Lung (tissue), 12 donors: ENCODE data around the gene SGPL1. TPM values are rescaled to one million over a fixed set of nuclear protein-coding genes. Genes with fewer than 3 reads are reported as not detected.

Experiments
- ATAC-seq: fragments of 200-7000 bp; cut with Tn5 transposase; one replicate; pipeline ENCODE4 v1.9.1; 2020; ENCODE audit warnings: moderate number of reproducible peaks; ENCODE audit not compliant: insufficient read depth, low FRiP score
- DNase-seq, 3 donors: peaks; one replicate each; pipeline ENCODE4 v3.0.0-alpha.2; 2013 to 2017
- H3K27ac ChIP-seq, 2 donors: one replicate each; pipeline ENCODE4 v1.5.1; 2013; ENCODE audit warnings: mild to moderate bottlenecking in 2 of 2, moderate library complexity in 2 of 2, control low read depth in 1 of 2, inconsistent platforms in 1 of 2, low read depth in 1 of 2, low read length in 1 of 2
- H3K27me3 ChIP-seq, 3 donors: one replicate each; pipeline ENCODE4 v1.5.1; 2013; ENCODE audit warnings: low read length in 2 of 3; ENCODE audit not compliant: control insufficient read depth in 3 of 3, insufficient read depth in 3 of 3
- H3K36me3 ChIP-seq, 4 donors: one replicate each; pipeline ENCODE4 v1.5.1; 2013; ENCODE audit warnings: low read length in 4 of 4, mild to moderate bottlenecking in 1 of 4, moderate library complexity in 1 of 4; ENCODE audit not compliant: control insufficient read depth in 4 of 4, insufficient read depth in 4 of 4
- H3K4me1 ChIP-seq, 5 donors: one replicate each; pipeline ENCODE4 v1.5.1; 2013; ENCODE audit warnings: low read length in 5 of 5, mild to moderate bottlenecking in 2 of 5, moderate library complexity in 1 of 5; ENCODE audit not compliant: control insufficient read depth in 5 of 5, insufficient read depth in 5 of 5
- H3K4me3 ChIP-seq: one replicate; pipeline ENCODE4 v1.5.1; 2013; ENCODE audit warnings: mild to moderate bottlenecking, control low read depth, moderate library complexity
- H3K9ac ChIP-seq, 2 donors: one replicate each; pipeline ENCODE4 v1.5.1; 2013; ENCODE audit warnings: low read length in 2 of 2, control low read depth in 1 of 2; ENCODE audit not compliant: insufficient read depth in 1 of 2
- H3K9me3 ChIP-seq, 4 donors: one replicate each; pipeline ENCODE4 v1.5.1; 2013; ENCODE audit warnings: low read length in 3 of 4, mild to moderate bottlenecking in 1 of 4, moderate library complexity in 1 of 4; ENCODE audit not compliant: control insufficient read depth in 4 of 4, insufficient read depth in 3 of 4
- CTCF ChIP-seq: IDR thresholded peaks from 2 replicates; pipeline ENCODE4 v1.5.1; 2012; ENCODE audit warnings: mild to moderate bottlenecking; ENCODE audit errors: control extremely low read depth, extremely low read depth
- WGBS, 2 donors: extraction: QIAGEN DNeasy Blood & Tissue Kit; methylation state at CpG; one replicate each; pipeline ENCODE4 v1.1.7; 2013; 5-methylcytosine and 5-hydroxymethylcytosine counted together
- polyA plus RNA-seq, 2 donors: library from polyadenylated mRNA; stranded (reverse); fragments of 200-250 nt; gene quantifications; one replicate each; pipeline ENCODE4 v1.2.1, GENCODE V29; 2013
- total RNA-seq, 2 donors: library from RNA; depleted of rRNA in 1 of 2; stranded (reverse); fragments of >200 nt in 1 of 2; gene quantifications; one replicate each; pipeline ENCODE4 v1.2.1, GENCODE V29; 2014 to 2021
- donor health status: control.
- donor health status: control.
- donor health status: Bipolar disorder and iron deficiency.
- donor health status: healthy.
- donor health status: DM: yes; HTN: yes; CAD: no.

Gene SGPL1
- total and polyA plus RNA-seq, 4 donors = 8.3 to 57.4 (median 30.8) TPM

- H3K4me1 ChIP-seq = no peaks in the 10 kb centered on the region
- DNase-seq (no peak), ATAC-seq (no peak)
- no peak overlapping the region for H3K9ac ChIP-seq
- no peaks in the 10 kb centered on the region for H3K27me3 ChIP-seq
- no peak for TF ChIP-seq CTCF
- no peak overlapping the region for H3K27ac ChIP-seq
- peaks cover 7 to 27% (median 10%) of the 10 kb centered on the region in 4 donors for H3K36me3 ChIP-seq
- H3K9me3 ChIP-seq = no peaks in the 10 kb centered on the region
- 97 to 98% methylated on average over 1 of the region's 1 CpG for WGBS, 2 donors
- H3K4me3 ChIP-seq = no peak overlapping the region
Measured at GRCh38 chr10:70864935-70865334, 49.2 kb downstream of the SGPL1 start.

DNA sequence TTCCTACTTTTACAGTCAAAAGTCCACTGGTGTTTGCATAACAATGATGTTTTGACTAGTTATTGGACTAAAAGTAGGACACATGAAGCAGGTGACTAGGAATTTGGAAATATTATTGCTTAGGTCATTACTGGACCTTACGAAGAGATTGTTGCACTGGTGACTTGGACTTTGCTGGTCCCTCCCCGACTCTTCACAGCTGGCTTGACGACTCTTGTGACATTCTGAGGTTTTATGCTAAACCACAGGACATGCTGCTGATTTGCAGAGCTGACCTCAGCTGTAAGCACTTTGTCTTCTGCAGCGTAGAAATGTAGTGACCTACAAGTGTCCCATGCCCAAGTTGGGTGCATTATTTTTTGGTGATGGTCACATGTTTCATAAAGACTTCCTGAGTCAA is 50.7 kb downstream of the SGPL1 start:
- no peak for ATAC-seq

GRCh38 chr10:70872291-70872690 is 56.5 kb downstream of the SGPL1 start:
- Histone ChIP-seq H3K9ac (no peak overlapping the region), H3K27me3 (no peaks in the 10 kb centered on the region), H3K36me3 (peaks cover 12 to 29% (median 15%) of the 10 kb centered on the region in 4 donors), H3K9me3 (no peaks in the 10 kb centered on the region), H3K4me3 (no peak overlapping the region), H3K4me1 (no peaks in the 10 kb centered on the region), H3K27ac (no peak overlapping the region)
- ATAC-seq (no peak), DNase-seq (no peak)
- TF ChIP-seq CTCF = no peak
- 96 to 98% methylated on average over 7 of the region's 7 CpGs for WGBS, 2 donors

More for the DNA sequence above, 50.7 kb downstream of the SGPL1 start:
- TF ChIP-seq CTCF = no peak
- no peak overlapping the region for H3K4me3 ChIP-seq
- H3K9me3 ChIP-seq = no peaks in the 10 kb centered on the region
- H3K36me3 ChIP-seq = peaks cover 3 to 22% (median 11%) of the 10 kb centered on the region in 4 donors
- WGBS, 2 donors = 29 to 49% methylated on average over 4 of the region's 4 CpGs
- no peak for DNase-seq
- H3K27ac ChIP-seq = no peak overlapping the region
- no peak overlapping the region for H3K9ac ChIP-seq
- no peaks in the 10 kb centered on the region for H3K4me1 ChIP-seq
- H3K27me3 ChIP-seq = no peaks in the 10 kb centered on the region

- no peaks in the 10 kb centered on the region for H3K27me3 ChIP-seq
- H3K9ac ChIP-seq = no peak overlapping the region
- ATAC-seq (no peak), DNase-seq (no peak)
- no peak overlapping the region for H3K4me3 ChIP-seq
- H3K9me3 ChIP-seq = no peaks in the 10 kb centered on the region
- TF ChIP-seq CTCF = no peak
- no peaks in the 10 kb centered on the region for H3K4me1 ChIP-seq
- WGBS, 2 donors = 83 to 91% methylated on average over 7 of the region's 7 CpGs
- no peak overlapping the region for H3K27ac ChIP-seq
- peaks cover 12 to 37% (median 20%) of the 10 kb centered on the region in 4 donors for H3K36me3 ChIP-seq
Measured at GRCh38 chr10:70874061-70874460, 58.3 kb downstream of the SGPL1 start.
